WERI-Rb-1 (cell line): ENCODE measurements around the gene MRPS5.

Source experiments
- DNase-seq: peaks from one replicate; pipeline ENCODE4 v3.0.0-alpha.2; 2020
- H3K27ac ChIP-seq: fragments of 250-450 bp; sonication (Bioruptor Pico); 2 replicates; pipeline ENCODE4 v1.5.1; 2020; ENCODE audit warnings: mild to moderate bottlenecking, moderate library complexity
- H3K27me3 ChIP-seq: fragments of 250-450 bp; sonication (Bioruptor Pico); 2 replicates; pipeline ENCODE4 v1.5.1; 2021; ENCODE audit warnings: mild to moderate bottlenecking, low read depth, moderate library complexity; ENCODE audit not compliant: insufficient read depth, severe bottlenecking
- H3K36me3 ChIP-seq: fragments of 250-450 bp; sonication (Bioruptor Pico); 2 replicates; pipeline ENCODE4 v1.5.1; 2020; ENCODE audit warnings: mild to moderate bottlenecking, moderate library complexity
- H3K4me3 ChIP-seq: 2 replicates; pipeline ENCODE4 v1.5.1; 2011; ENCODE audit warnings: low read depth, mild to moderate bottlenecking, control low read depth, low read length
- H3K9me3 ChIP-seq: fragments of 250-450 bp; sonication (Bioruptor Pico); 2 replicates; pipeline ENCODE4 v1.5.1; 2021; ENCODE audit warnings: mild to moderate bottlenecking, moderate library complexity; ENCODE audit not compliant: severe bottlenecking
- CTCF ChIP-seq: IDR thresholded peaks from 2 replicates; pipeline ENCODE4 v1.5.1; 2011; ENCODE audit warnings: low read depth, mild to moderate bottlenecking, control low read depth, inconsistent platforms, low read length

MRPS5 gene

DNA sequence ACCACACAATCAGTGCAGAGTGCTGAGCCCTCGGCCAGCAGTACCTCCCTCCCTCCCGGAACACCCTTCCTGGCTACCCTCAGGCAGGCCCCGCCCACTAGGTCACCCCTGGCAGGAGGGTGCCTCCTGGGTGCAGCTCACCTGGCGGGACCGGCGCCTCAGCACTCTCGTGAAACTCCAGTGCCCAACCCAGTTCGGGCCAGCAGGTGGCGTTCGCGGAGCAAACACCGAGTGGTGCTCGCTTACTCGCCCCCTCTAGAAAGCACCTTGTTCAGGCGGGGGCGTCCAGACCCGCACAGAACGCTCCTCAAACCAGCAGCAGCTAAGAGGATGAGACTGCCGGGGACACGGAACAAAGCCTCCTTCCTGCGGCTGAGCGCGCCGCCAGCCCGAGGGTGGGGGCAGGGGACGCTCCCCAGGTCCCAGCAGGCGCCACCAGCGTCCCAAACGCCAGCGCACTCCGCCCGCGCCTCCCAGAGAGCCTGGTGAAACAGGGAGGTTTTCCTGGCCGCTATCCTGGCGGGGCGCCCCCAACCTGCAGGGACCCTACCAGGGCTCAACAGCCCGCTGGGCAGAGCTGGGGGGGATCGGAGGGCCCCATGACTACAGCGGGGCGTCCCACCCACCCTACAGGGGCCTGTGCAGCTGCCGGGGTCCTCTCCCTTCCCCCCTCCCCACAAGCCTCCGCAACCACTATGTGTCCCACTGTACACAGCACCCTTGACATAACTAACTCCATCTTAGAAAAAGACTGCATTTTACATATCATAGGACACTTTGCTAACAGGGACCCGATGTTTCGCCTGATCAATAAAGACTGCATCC, 44.7 kb downstream of the MRPS5 start:
- peak overlapping the region; percentile 66 for H3K4me3 ChIP-seq
- H3K36me3 ChIP-seq = no peaks in the 10 kb centered on the region
- peak; percentile 94 for DNase-seq
- H3K9me3 ChIP-seq = no peaks in the 10 kb centered on the region
- TF ChIP-seq CTCF = peak; percentile 92
- H3K27ac ChIP-seq = peak overlapping the region; percentile 89
- no peaks in the 10 kb centered on the region for H3K27me3 ChIP-seq

DNA sequence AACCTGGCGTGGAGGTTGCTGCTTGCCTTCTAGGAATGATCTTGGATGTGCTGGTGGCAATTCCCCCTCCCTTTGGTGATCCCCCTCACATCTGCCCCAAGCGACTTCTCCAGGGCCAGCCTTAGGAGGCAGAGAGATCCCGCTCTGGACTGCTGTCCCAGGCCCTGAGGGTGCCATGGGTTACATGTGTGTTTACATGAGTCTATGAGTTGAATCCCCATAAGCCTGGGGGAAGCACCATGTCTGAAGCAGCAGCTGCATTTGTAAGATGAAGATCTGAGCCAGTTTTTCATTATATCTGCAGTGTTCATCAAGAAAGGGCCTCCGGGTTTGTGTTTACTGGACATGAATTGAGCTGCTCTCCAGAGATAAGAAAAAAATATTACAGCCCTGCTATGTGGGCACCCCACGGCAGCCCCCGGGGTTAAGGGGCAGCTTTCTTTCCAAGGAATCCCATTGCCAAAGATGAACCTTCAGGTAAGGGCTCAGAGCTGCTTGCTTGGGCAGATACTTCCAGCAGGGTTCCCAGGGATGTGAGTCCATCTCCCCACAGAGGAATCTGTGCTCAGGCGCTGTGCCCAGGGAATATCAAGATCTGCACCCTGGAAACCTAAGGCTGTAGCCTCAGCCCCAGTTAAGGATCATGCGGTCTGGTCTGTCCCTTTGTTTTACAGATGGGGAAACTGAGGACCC, 46.0 kb downstream of the MRPS5 start:
- no peaks in the 10 kb centered on the region for H3K36me3 ChIP-seq
- H3K27ac ChIP-seq = no peak overlapping the region; the same call in 1 of the 2 replicates
- H3K9me3 ChIP-seq = no peaks in the 10 kb centered on the region
- no peaks in the 10 kb centered on the region for H3K27me3 ChIP-seq
- DNase-seq = no peak
- no peak for TF ChIP-seq CTCF
- no peak overlapping the region for H3K4me3 ChIP-seq

- no peaks in the 10 kb centered on the region for H3K36me3 ChIP-seq
- H3K9me3 ChIP-seq = no peaks in the 10 kb centered on the region
- H3K4me3 ChIP-seq = no peak overlapping the region
- H3K27ac ChIP-seq = peak overlapping the region; percentile 76
- no peaks in the 10 kb centered on the region for H3K27me3 ChIP-seq
- no peak for DNase-seq
- TF ChIP-seq CTCF = no peak
Observed at GRCh38 chr2:95074663-95075439, 46.8 kb downstream of the MRPS5 start.

DNA sequence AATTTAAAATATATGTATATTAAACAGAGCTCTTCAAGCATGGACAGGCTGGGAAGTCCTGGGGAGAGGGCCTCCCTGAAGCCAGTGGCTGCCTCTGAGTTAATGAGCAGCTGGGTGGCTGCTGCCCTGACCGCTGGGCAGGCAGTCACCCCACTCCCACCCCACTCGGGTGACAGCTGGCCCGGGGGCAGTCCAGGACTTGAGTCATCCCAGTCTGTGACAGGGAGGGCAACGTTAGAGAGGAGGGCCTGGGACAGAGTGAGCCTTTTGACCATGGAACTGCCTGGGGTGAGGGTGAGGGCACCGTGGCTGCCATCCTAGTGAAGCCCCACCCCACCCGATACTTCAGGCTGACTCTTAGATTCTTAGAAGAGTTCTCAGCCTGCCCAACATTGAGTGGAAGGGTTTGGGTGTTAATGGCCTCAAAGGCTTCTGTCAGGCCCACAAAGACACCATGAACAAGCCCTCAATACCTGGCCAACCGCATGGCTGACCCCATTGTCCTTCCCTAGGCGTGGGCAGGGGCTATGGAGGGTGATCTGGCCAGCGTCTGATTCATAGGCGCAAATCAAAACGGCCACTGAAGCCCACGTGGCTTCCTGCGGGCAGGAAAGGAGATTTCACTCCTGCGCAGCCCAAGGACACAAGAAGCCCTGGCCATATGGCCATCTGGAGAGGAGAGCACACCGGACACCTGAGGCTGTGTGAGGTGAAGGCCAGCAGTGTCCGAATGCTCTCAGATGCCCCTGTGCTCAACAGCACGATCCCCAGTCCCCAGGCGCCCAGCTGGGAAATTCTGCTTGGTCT, 47.5 kb downstream of the MRPS5 start:
- Histone ChIP-seq H3K27me3 (no peaks in the 10 kb centered on the region), H3K36me3 (no peaks in the 10 kb centered on the region), H3K4me3 (no peak overlapping the region), H3K9me3 (no peaks in the 10 kb centered on the region), H3K27ac (peak overlapping the region; percentile 76)
- peak; percentile 62 for DNase-seq
- no peak for TF ChIP-seq CTCF

DNA sequence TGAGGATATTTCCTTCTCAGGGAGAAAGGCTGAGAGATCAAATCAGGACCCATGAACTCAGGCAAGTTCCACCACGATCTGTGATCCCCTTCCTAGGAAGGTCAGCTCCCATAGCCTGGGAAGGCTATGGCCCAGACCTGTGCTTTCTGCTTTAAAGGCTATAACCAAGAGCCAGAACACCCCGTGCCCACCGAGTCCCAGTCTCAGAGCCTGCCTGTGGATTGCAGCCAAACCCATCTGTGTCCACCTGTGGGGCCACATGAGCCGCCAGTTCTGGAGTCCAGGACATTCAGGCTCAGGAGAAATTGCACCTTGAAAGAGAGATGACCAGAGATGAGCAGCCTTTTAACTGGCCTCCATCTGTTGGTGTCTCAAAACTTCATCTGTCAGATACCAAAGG, 49.2 kb downstream of the MRPS5 start:
- Histone ChIP-seq H3K36me3 (no peaks in the 10 kb centered on the region), H3K9me3 (no peaks in the 10 kb centered on the region), H3K27me3 (no peaks in the 10 kb centered on the region), H3K27ac (no peak overlapping the region), H3K4me3 (no peak overlapping the region)
- TF ChIP-seq CTCF = no peak
- no peak for DNase-seq
